Measurements from ENCODE around the gene ADORA3.
A peak's percentile ranks its signal among the peaks of the same experiment; 100 is the strongest.

Gene ADORA3

DNA sequence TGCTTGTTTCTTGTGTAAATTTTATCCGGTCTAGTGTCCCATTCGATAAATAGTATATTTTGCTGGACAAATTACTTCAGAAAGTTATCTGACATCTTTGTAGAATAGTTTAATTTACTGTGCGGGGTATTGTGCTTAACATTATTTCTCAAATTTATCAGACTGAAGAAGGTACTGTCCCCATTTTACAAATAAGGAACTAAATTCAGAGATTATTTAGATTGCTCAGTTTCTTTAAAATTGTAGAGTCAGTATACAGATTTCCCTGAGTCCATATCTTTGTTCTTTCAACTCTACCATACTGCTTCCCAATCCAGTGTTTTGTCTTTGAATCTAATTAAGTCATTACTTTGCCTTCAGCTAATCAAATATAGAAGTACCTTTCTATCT, 47.8 kb downstream of the ADORA3 start:
- Histone ChIP-seq H3K36me3 (ENCODE audit: insufficient read depth, low read length) (peaks cover 89% of the 10 kb centered on the region), H3K9ac (ENCODE audit: low read depth, low read length) (no peak overlapping the region), H3K4me3 (ENCODE audit: low read length) (no peak overlapping the region), H3K4me1 (ENCODE audit: insufficient read depth, low read length) (no peaks in the 10 kb centered on the region), H3K27ac (ENCODE audit: low read depth, low read length) (no peak overlapping the region), H3K27me3 (ENCODE audit: insufficient read depth, low read length) (no peaks in the 10 kb centered on the region), H3K9me3 (ENCODE audit: insufficient read depth, low read depth, low read length) (no peaks in the 10 kb centered on the region)
- 100% methylated on average over 2 of the region's 3 CpGs for WGBS

- no peak overlapping the region for H3K9ac ChIP-seq (ENCODE audit: low read depth, low read length)
- H3K9me3 ChIP-seq (ENCODE audit: insufficient read depth, low read depth, low read length) = no peaks in the 10 kb centered on the region
- no peak overlapping the region for H3K4me3 ChIP-seq (ENCODE audit: low read length)
- H3K36me3 ChIP-seq (ENCODE audit: insufficient read depth, low read length) = peaks cover 84% of the 10 kb centered on the region
- peaks cover 5% of the 10 kb centered on the region; the same call in 1 of the 2 replicates for H3K4me1 ChIP-seq (ENCODE audit: insufficient read depth, low read length)
- WGBS = 98% methylated on average over 4 of the region's 5 CpGs
- no peaks in the 10 kb centered on the region for H3K27me3 ChIP-seq (ENCODE audit: insufficient read depth, low read length)
- H3K27ac ChIP-seq (ENCODE audit: low read depth, low read length) = no peak overlapping the region
These were observed 48.4 kb downstream of the ADORA3 start for GRCh38 chr1:111454859-111455641.

- H3K9ac ChIP-seq (ENCODE audit: low read depth, low read length) = no peak overlapping the region
- peaks cover 70% of the 10 kb centered on the region for H3K36me3 ChIP-seq (ENCODE audit: insufficient read depth, low read length)
- no peaks in the 10 kb centered on the region for H3K27me3 ChIP-seq (ENCODE audit: insufficient read depth, low read length)
- H3K4me1 ChIP-seq (ENCODE audit: insufficient read depth, low read length) = peaks cover 5% of the 10 kb centered on the region; the same call in 1 of the 2 replicates
- 97% methylated on average over 3 of the region's 3 CpGs for WGBS
- no peak overlapping the region for H3K27ac ChIP-seq (ENCODE audit: low read depth, low read length)
- H3K9me3 ChIP-seq (ENCODE audit: insufficient read depth, low read depth, low read length) = no peaks in the 10 kb centered on the region
- no peak overlapping the region for H3K4me3 ChIP-seq (ENCODE audit: low read length)
These were observed 49.7 kb downstream of the ADORA3 start for GRCh38 chr1:111453706-111454105.

DNA sequence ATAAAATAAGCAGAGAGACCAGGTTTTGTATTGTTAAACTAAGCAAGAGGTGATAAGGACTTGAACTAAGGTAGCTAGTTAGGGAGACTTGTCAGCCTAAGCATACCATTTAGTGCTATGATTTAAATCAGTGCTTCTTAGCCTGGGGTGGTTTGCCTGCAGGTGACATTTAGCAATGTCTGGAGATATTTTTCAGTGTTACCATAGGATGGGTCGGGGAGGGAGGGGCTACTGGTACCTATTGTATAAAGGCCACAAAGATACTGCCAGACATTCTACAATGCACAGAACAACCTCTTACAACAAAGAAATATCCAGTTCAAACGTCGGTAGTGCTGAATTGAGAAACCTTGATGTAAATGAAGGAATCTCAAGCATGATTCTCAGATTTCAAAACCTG, 50.9 kb downstream of the ADORA3 start:
- Histone ChIP-seq H3K36me3 (ENCODE audit: insufficient read depth, low read length) (peaks cover 59% of the 10 kb centered on the region), H3K9ac (ENCODE audit: low read depth, low read length) (no peak overlapping the region), H3K9me3 (ENCODE audit: insufficient read depth, low read depth, low read length) (no peaks in the 10 kb centered on the region), H3K27me3 (ENCODE audit: insufficient read depth, low read length) (no peaks in the 10 kb centered on the region), H3K27ac (ENCODE audit: low read depth, low read length) (no peak overlapping the region), H3K4me3 (ENCODE audit: low read length) (no peak overlapping the region), H3K4me1 (ENCODE audit: insufficient read depth, low read length) (peaks cover 11% of the 10 kb centered on the region)
- 100% methylated on average over 3 of the region's 3 CpGs for WGBS

- H3K4me1 ChIP-seq (ENCODE audit: insufficient read depth, low read length) = peaks cover 11% of the 10 kb centered on the region
- peaks cover 58% of the 10 kb centered on the region for H3K36me3 ChIP-seq (ENCODE audit: insufficient read depth, low read length)
- H3K27ac ChIP-seq (ENCODE audit: low read depth, low read length) = no peak overlapping the region
- peak overlapping the region; percentile 97 for H3K9ac ChIP-seq (ENCODE audit: low read depth, low read length)
- no peaks in the 10 kb centered on the region for H3K9me3 ChIP-seq (ENCODE audit: insufficient read depth, low read depth, low read length)
- no peaks in the 10 kb centered on the region for H3K27me3 ChIP-seq (ENCODE audit: insufficient read depth, low read length)
- WGBS = 66% methylated on average over 3 of the region's 3 CpGs
- peak overlapping the region; percentile 89 for H3K4me3 ChIP-seq (ENCODE audit: low read length)
These were observed 53.2 kb downstream of the ADORA3 start for GRCh38 chr1:111450185-111450584.

GRCh38 chr1:111449703-111450017, 53.8 kb downstream of the ADORA3 start:
- no peaks in the 10 kb centered on the region for H3K9me3 ChIP-seq (ENCODE audit: insufficient read depth, low read depth, low read length)
- no peaks in the 10 kb centered on the region for H3K27me3 ChIP-seq (ENCODE audit: insufficient read depth, low read length)
- H3K36me3 ChIP-seq (ENCODE audit: insufficient read depth, low read length) = peaks cover 58% of the 10 kb centered on the region
- H3K9ac ChIP-seq (ENCODE audit: low read depth, low read length) = peak overlapping the region; percentile 97
- H3K4me1 ChIP-seq (ENCODE audit: insufficient read depth, low read length) = peaks cover 11% of the 10 kb centered on the region
- peak overlapping the region; percentile 89 for H3K4me3 ChIP-seq (ENCODE audit: low read length)
- 2% methylated on average over 8 of the region's 8 CpGs for WGBS
- peak overlapping the region; percentile 84 for H3K27ac ChIP-seq (ENCODE audit: low read depth, low read length)

All from HUES64 (cell line).